Breast epithelium (tissue), 3 donors: ENCODE measurements around the gene POPDC2.

Experiments used
- CTCF ChIP-seq, 3 donors: fragments of 450-650 bp; IDR thresholded peaks; one replicate each; pipeline ENCODE4 v1.5.1; 2016 to 2017; ENCODE audit warnings: antibody characterized with exemption in 3 of 3, mild to moderate bottlenecking in 3 of 3, moderate library complexity in 3 of 3
- POLR2A ChIP-seq: fragments of 450-650 bp; IDR thresholded peaks from one replicate; pipeline ENCODE4 v1.6.1; 2016; ENCODE audit warnings: antibody characterized with exemption, mild to moderate bottlenecking, moderate library complexity
- POLR2AphosphoS5 ChIP-seq, 3 donors: sonication (generic); formaldehyde crosslinking; IDR thresholded peaks; one replicate each; pipeline ENCODE4 v1.6.1; 2017; ENCODE audit warnings: antibody characterized with exemption in 3 of 3

GRCh38 chr3:119683421-119683820 is 23.0 kb upstream of the POPDC2 start:
- TF ChIP-seq POLR2A (no peak), POLR2AphosphoS5 (IDR thresholded peaks at IDR 0.05) (no peak), CTCF (IDR thresholded peaks at IDR 0.05) (no peak)
